Esophagus squamous epithelium (tissue), 5 donors: ENCODE results near the gene AIRE. TPM values are rescaled to one million over a fixed set of nuclear protein-coding genes. Genes with fewer than 3 reads are reported as not detected.
"Not testable (repeated sequence)": the region's sequence is repeated elsewhere in the genome, so short reads cannot be mapped to it uniquely, and the experiment has no call there.

Experiments used
- DNase-seq: peaks from one replicate; lab custom pipeline; 2025; lab: John Stamatoyannopoulos, UW
- H3K27ac ChIP-seq, 4 donors: fragments of 200-600 bp; sonication (generic); one replicate each; pipeline ENCODE4 v1.5.1; 2016 to 2019; ENCODE audit warnings: mild to moderate bottlenecking in 1 of 4
- H3K27me3 ChIP-seq, 4 donors: fragments of 200-600 bp; sonication (generic); 1 replicate in 3 of 4; 2 replicates in 1 of 4; pipeline versions ENCODE4 v1.5.1 to v1.6.0; 2017 to 2021; ENCODE audit warnings: antibody characterized with exemption in 1 of 4
- H3K36me3 ChIP-seq, 3 donors: fragments of 200-600 bp; sonication (generic); one replicate each; pipeline ENCODE4 v1.5.1; 2016 to 2019
- H3K4me1 ChIP-seq, 3 donors: fragments of 200-600 bp; sonication (generic); one replicate each; pipeline ENCODE4 v1.5.1; 2017 to 2019
- H3K4me3 ChIP-seq, 4 donors: fragments of 200-600 bp; sonication (generic); 1 replicate in 3 of 4; 2 replicates in 1 of 4; pipeline ENCODE4 v1.5.1; 2016 to 2019; ENCODE audit warnings: mild to moderate bottlenecking in 2 of 4, moderate library complexity in 1 of 4
- H3K9me3 ChIP-seq, 3 donors: fragments of 200-600 bp; sonication (generic); one replicate each; pipeline ENCODE4 v1.5.1; 2016 to 2019
- POLR2A ChIP-seq, 4 donors: fragments of 450-650 bp; IDR thresholded peaks; one replicate each; pipeline ENCODE4 v1.6.1; 2017; ENCODE audit warnings: antibody characterized with exemption in 4 of 4, mild to moderate bottlenecking in 4 of 4, moderate library complexity in 3 of 4
- WGBS, 2 donors: methylation state at CpG; one replicate each; pipeline ENCODE4 v1.1.5; 2018; 5-methylcytosine and 5-hydroxymethylcytosine counted together
- intact Hi-C: fragments of 100-400 bp; cut with DNase I; formaldehyde crosslinking; loops from one replicate; pipeline ENCODE4 v1.15.0; 2022
- total RNA-seq, 4 donors: library from RNA; depleted of rRNA; stranded (reverse); fragments of >200 nt; gene quantifications; one replicate each; pipeline ENCODE4 v1.1.0, GENCODE V29; 2016
- TF ChIP-seq, protein P1 (sequence below), 6 experiments: fragments of 450-650 bp in 4 of 6; fragments of 200-600 bp in 2 of 6; sonication (generic) in 2 of 6; IDR thresholded peaks; one replicate each; pipeline ENCODE4 v1.5.1; 2016 to 2019; ENCODE audit warnings: antibody characterized with exemption in 6 of 6, mild to moderate bottlenecking in 4 of 6, moderate library complexity in 4 of 6
- donor health status: DM: yes; HTN: yes; CAD: no.

AIRE gene
- total RNA-seq: not detected

GRCh38 chr21:44285138-44285992, at the start of gene AIRE:
AIRE (plus strand) TSS chr21:44285876; CDS start chr21:44286007, 131 bp downstream.
- WGBS, 2 donors: 0% methylated on average over 7 of the region's 56 CpGs; no CpG with 5 or more reads in 1 of the 2 donors
- no peak for DNase-seq
- no peaks in the 10 kb centered on the region for H3K36me3 ChIP-seq
- no peak within 1 kb of the TSS for H3K27ac ChIP-seq
- no peak for TF ChIP-seq POLR2A (IDR thresholded peaks at IDR 0.05)
- TF ChIP-seq, protein P1, sequence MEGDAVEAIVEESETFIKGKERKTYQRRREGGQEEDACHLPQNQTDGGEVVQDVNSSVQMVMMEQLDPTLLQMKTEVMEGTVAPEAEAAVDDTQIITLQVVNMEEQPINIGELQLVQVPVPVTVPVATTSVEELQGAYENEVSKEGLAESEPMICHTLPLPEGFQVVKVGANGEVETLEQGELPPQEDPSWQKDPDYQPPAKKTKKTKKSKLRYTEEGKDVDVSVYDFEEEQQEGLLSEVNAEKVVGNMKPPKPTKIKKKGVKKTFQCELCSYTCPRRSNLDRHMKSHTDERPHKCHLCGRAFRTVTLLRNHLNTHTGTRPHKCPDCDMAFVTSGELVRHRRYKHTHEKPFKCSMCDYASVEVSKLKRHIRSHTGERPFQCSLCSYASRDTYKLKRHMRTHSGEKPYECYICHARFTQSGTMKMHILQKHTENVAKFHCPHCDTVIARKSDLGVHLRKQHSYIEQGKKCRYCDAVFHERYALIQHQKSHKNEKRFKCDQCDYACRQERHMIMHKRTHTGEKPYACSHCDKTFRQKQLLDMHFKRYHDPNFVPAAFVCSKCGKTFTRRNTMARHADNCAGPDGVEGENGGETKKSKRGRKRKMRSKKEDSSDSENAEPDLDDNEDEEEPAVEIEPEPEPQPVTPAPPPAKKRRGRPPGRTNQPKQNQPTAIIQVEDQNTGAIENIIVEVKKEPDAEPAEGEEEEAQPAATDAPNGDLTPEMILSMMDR (IDR thresholded peaks at IDR 0.05): no peak
- intact Hi-C loops: no loop called here
- peak within 1 kb of the TSS in 3 of 4 donors; percentile 5 to 46 (median 30) for H3K4me3 ChIP-seq
- H3K9me3 ChIP-seq: no peaks in the 10 kb centered on the region
- H3K4me1 ChIP-seq: peaks cover 0 to 21% (median 5%) of the 10 kb centered on the region in 3 donors
- peaks cover 0 to 75% (median 3%) of the 10 kb centered on the region in 4 donors for H3K27me3 ChIP-seq

DNA sequence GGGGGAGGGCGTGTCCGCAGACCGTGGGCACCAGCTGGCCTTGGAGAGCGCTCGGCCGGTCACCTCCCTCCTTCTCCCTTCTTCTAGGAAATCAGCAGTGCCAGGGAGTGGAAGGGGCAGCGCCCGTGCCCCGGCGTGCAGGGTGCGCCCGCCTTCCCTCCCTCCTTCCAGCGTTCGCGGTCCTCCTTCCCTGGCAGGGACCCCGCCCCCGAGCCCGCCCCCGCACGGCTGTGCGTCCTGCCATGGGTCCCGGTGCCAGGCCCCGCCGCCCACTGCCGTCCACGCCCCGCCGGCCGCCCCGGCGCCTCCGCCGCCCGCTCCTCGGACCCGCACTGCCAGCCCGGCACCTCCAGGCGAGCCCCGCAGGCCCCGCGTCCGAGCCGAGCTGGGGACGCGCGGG, 45.3 kb upstream of the AIRE start:
- H3K4me1 ChIP-seq, H3K27ac ChIP-seq, H3K4me3 ChIP-seq, H3K9me3 ChIP-seq, H3K27me3 ChIP-seq, DNase-seq, intact Hi-C loops, H3K36me3 ChIP-seq: not testable (repeated sequence)
- no CpG with 5 or more reads among the region's 46 CpGs for WGBS, 2 donors

DNA sequence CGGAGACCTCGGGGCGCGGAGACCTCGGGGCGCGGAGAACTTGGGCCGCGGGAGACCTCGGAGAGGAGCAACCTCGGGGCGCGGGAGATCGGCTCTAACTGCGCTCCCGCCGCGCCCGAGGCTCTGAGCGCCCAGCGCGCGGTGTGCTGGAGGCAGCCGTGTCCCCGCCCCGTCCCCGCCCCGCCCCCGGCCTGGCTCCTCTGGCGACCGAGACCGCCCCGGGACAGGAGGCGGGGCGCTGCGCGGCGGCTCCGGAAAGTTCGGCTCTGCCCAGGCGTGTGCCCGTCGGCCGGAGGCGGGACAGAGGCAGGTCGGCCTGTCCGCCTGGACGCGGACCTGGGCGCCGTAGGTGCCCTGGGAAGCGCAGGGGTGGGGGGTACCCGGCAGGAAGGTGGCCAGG, 44.8 kb upstream of the AIRE start, which contains the start of gene ICOSLG:
Gene ICOSLG, minus strand, starts transcription at position 102 of the 400 bp plus-strand sequence. CDS start 126 bp downstream, outside the sequence.
- H3K4me1 ChIP-seq, DNase-seq, H3K36me3 ChIP-seq, H3K27me3 ChIP-seq, H3K9me3 ChIP-seq, H3K27ac ChIP-seq, H3K4me3 ChIP-seq, intact Hi-C loops: not testable (repeated sequence)
- WGBS, 2 donors: no CpG with 5 or more reads among the region's 53 CpGs

DNA sequence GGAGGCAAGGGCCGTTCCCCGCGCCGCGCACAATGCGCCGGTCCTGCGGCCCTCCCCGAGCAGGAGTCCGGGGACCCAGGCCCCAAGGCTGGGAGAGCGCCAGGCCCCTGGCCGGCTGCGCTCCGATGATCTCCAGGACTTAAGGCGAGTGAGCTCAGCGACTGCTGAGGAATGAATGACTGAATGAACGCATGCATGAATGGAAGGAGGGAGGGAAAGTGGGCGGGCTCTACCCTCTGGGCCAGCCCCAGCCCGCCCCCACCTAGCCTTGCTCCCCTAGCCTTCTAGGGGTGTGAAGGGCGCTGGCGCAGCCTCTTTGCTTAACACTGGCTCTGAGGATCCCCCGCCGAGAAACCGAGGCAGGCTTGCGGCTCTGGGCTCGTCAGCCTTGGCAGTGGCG, 44.4 kb upstream of the AIRE start:
- H3K36me3 ChIP-seq, H3K27ac ChIP-seq, H3K9me3 ChIP-seq, DNase-seq, H3K4me1 ChIP-seq, intact Hi-C loops, H3K27me3 ChIP-seq, H3K4me3 ChIP-seq: not testable (repeated sequence)
- WGBS, 2 donors: no CpG with 5 or more reads among the region's 27 CpGs

DNA sequence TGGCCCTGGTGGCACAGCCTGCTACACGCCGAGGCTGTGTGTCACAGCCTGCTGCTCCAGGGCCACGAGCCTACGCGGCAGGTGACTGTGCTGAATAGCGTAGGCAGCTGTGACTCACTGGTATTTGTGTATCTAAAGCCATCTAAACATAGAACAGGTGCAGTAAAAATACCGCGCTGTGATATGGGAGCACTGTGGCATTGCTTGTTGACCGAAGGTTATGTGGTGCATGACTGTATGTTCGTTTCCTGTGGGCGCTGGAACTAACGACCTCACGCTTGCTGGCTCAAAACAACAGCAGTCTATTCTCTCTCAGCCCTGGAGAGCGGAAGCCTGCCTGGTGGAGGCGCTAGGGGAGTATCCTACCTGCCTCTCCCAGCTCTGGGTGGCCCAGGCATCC, 41.7 kb upstream of the AIRE start:
- H3K4me1 ChIP-seq, H3K4me3 ChIP-seq, H3K27me3 ChIP-seq, DNase-seq, H3K36me3 ChIP-seq, H3K27ac ChIP-seq, H3K9me3 ChIP-seq, intact Hi-C loops: not testable (repeated sequence)
- WGBS, 2 donors: no CpG with 5 or more reads among the region's 15 CpGs

GRCh38 chr21:44247904-44248303, 37.8 kb upstream of the AIRE start:
- H3K27me3 ChIP-seq, DNase-seq, intact Hi-C loops, H3K9me3 ChIP-seq, H3K36me3 ChIP-seq, H3K27ac ChIP-seq, H3K4me1 ChIP-seq, H3K4me3 ChIP-seq: not testable (repeated sequence)
- no CpG with 5 or more reads among the region's 17 CpGs for WGBS, 2 donors

DNA sequence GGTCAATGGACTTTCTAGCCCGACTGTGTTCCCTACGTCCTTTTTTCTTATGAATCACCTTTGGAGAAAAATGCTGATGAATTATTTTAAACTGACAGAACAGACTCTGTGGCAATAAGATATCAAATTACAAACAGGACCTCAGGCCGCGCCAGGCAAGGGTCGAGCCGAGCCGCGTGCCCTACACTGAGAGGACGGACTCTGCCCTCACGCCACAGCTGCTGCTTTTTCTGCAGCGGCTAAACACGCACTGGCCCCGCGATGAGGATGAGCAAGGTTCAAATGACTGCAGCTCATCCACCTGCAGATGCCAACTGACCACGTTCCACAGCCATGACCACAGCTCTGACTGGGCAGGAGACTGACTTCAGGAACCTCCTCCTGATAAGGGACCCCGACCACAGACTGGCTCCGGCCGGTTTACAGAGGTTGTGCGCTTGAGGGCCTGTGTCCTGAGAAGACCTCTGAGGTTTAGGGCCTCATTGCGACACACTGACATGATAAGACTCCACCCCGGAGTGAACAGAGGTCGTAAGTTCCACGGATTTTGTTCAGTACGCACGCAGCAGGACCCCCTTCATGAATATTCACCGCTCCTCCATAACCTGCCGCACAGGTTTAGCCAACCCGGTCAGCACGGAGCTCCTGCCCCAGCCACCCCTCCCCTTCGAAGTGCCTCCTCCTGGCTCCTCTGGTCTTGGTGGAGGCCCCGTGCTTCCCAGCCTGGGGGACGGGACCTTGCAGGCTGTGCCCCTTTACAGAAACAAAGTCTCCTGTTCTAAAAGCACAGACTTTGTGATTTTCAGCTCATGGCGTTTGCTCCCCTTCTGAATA, 36.3 kb upstream of the AIRE start:
- H3K36me3 ChIP-seq, H3K27me3 ChIP-seq, H3K9me3 ChIP-seq, H3K4me3 ChIP-seq, H3K4me1 ChIP-seq, H3K27ac ChIP-seq, DNase-seq, intact Hi-C loops: not testable (repeated sequence)
- no CpG with 5 or more reads among the region's 33 CpGs for WGBS, 2 donors
